ENCODE results near the gene DNM3. TPM values are rescaled to one million over a fixed set of nuclear protein-coding genes. Genes with fewer than 3 reads are reported as not detected.

The DNM3 gene
- total RNA-seq, 1 donor from 2014 or later = 2.1 TPM

DNA sequence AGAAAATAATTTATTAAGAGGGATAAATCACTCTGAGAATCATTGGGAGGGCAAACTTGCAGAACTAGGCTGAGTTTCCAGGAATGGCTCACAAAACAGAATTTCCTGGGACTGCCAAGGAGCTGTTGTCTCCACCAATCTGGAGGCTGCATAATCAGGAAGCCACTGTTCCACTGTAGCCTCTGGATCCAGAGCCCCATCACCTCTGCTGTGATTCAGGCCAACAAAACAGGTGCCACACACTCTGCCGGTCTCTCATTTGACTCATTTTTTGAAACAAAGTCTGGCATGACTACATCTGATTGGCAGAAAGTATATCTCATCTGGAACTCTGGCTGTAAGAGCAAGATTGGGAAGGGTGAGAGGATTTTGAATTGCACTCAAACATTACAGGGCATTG is 400.2 kb downstream of the DNM3 start:
- no peaks in the 10 kb centered on the region for H3K36me3 Mint-ChIP-seq
- no peak for DNase-seq (ENCODE audit: extremely low spot score, unreplicated experiment)
- H3K27ac Mint-ChIP-seq = no peak overlapping the region
- TF ChIP-seq, protein P1, sequence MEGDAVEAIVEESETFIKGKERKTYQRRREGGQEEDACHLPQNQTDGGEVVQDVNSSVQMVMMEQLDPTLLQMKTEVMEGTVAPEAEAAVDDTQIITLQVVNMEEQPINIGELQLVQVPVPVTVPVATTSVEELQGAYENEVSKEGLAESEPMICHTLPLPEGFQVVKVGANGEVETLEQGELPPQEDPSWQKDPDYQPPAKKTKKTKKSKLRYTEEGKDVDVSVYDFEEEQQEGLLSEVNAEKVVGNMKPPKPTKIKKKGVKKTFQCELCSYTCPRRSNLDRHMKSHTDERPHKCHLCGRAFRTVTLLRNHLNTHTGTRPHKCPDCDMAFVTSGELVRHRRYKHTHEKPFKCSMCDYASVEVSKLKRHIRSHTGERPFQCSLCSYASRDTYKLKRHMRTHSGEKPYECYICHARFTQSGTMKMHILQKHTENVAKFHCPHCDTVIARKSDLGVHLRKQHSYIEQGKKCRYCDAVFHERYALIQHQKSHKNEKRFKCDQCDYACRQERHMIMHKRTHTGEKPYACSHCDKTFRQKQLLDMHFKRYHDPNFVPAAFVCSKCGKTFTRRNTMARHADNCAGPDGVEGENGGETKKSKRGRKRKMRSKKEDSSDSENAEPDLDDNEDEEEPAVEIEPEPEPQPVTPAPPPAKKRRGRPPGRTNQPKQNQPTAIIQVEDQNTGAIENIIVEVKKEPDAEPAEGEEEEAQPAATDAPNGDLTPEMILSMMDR (conservative IDR thresholded peaks at IDR 0.05) = no peak
- no peaks in the 10 kb centered on the region for H3K27me3 Mint-ChIP-seq
- H3K9me3 Mint-ChIP-seq = peaks cover 4% of the 10 kb centered on the region
- H3K4me1 Mint-ChIP-seq (ENCODE audit: unreplicated experiment) = peaks cover 29% of the 10 kb centered on the region
- H3K4me3 Mint-ChIP-seq = no peak overlapping the region

DNA sequence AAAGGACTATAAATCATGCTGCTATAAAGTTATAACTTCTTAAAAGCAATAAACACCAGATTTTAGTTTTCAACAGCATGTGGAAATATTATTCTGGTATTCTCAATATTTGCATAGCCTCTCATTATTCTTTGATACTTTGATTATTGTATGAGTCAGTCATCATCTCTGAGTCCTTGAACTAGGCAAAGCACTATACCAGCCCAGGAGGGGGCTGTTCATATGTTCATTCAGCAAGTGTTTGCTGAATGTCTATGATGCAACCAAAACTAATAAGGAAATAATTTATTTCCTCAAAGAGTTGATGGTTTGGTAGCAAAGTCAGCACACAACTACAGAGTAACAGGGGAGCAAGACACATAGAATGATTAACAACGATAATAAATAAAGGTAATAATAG is 403.6 kb downstream of the DNM3 start:
- Mint-ChIP-seq H3K4me1 (ENCODE audit: unreplicated experiment) (peaks cover 6% of the 10 kb centered on the region), H3K27ac (no peak overlapping the region), H3K9me3 (peaks cover 10% of the 10 kb centered on the region), H3K4me3 (no peak overlapping the region), H3K27me3 (no peaks in the 10 kb centered on the region), H3K36me3 (no peaks in the 10 kb centered on the region)
- no peak for DNase-seq (ENCODE audit: extremely low spot score, unreplicated experiment)
- TF ChIP-seq, protein P1 (conservative IDR thresholded peaks at IDR 0.05) = no peak

DNA sequence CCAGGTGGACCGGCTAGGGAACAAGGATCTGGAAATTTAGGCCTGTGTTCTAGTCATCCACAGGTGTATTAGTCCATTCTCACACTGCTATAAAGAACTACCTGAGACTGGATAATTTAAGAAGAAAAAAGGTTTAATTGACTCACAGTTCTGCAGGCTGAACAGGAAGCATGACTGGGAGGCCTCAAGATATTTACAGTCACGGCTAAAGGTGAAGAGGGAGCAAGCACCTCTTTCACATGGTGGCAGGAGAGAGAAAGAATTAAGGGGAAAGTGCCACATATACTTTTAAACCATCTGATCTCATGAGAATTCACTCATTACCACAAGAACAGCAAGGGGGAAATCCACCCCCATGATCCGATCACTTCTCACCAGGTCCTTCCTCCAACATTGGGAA is 404.5 kb downstream of the DNM3 start:
- H3K36me3 Mint-ChIP-seq = no peaks in the 10 kb centered on the region

DNA sequence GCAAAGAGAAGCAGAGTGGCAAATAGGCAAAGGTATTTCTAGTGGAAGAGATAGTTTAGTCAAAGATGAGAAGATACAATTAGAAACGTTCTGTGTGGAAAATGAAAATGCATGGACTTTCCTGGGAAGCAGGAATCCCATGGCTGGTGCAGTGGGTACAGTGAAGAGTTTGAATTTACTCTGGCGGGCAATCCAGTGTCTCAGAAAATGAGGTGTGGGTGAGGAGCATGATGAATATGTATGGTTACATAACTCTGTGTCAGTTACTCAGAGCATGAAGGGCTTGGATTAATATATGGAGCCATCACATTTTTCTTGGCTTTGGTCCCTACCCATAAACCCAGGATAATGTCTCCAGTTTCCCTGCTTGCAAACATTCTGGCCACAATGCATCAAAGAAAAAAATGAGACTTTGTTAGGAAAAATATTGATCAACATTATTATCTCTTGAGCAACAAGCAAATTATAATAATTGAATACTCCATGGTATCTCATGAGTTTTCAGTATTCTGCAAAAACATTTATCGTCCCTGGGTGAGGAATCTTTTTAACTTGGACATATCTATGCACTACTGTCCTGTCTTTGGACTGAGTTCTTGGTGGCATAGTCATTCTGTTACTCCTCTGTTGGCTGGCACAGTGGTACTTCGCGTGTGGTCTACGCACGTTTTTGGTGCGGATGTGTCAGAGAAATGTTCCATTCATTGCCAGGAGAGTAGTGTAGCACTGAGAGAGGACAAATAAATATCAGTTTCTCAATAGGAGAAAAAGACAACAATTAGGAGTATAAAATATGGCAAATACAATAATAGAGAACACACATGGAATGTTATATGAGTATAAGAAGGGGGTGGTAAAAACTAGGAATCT is 405.5 kb downstream of the DNM3 start:
- H3K27me3 Mint-ChIP-seq = no peaks in the 10 kb centered on the region
- TF ChIP-seq, protein P1 (conservative IDR thresholded peaks at IDR 0.05) = no peak
- H3K27ac Mint-ChIP-seq = no peak overlapping the region
- no peaks in the 10 kb centered on the region for H3K36me3 Mint-ChIP-seq
- H3K9me3 Mint-ChIP-seq = peaks cover 15% of the 10 kb centered on the region
- no peak overlapping the region for H3K4me3 Mint-ChIP-seq
- no peak for DNase-seq (ENCODE audit: extremely low spot score, unreplicated experiment)
- H3K4me1 Mint-ChIP-seq (ENCODE audit: unreplicated experiment) = peaks cover 4% of the 10 kb centered on the region

More for the DNA sequence above, 404.5 kb downstream of the DNM3 start:
- Mint-ChIP-seq H3K27ac (no peak overlapping the region), H3K4me1 (ENCODE audit: unreplicated experiment) (peaks cover 4% of the 10 kb centered on the region), H3K4me3 (no peak overlapping the region), H3K9me3 (peaks cover 15% of the 10 kb centered on the region), H3K27me3 (no peaks in the 10 kb centered on the region)
- TF ChIP-seq, protein P1 (conservative IDR thresholded peaks at IDR 0.05) = no peak
- no peak for DNase-seq (ENCODE audit: extremely low spot score, unreplicated experiment)

DNA sequence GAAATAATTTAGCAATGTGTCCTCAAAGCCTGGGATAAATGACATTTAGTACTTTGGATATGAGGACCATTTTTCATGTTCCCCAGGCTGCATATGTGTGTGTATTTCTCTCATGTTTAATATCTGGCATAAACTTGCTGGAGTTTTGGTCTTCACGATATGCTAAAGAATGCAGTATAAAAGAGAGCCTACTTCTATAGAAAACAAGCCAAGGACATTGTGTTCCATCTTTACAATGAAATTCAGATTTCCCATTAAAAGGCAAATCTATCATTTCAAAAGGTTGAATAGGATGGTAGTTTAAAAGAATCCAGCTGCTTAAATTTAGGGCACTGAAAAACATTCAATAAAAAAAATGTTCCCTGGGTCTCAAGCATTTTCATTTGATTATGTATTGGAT is 410.2 kb downstream of the DNM3 start:
- Mint-ChIP-seq H3K4me3 (no peak overlapping the region), H3K9me3 (peaks cover 11% of the 10 kb centered on the region), H3K4me1 (ENCODE audit: unreplicated experiment) (peaks cover 4% of the 10 kb centered on the region), H3K36me3 (no peaks in the 10 kb centered on the region), H3K27ac (no peak overlapping the region), H3K27me3 (no peaks in the 10 kb centered on the region)
- no peak for DNase-seq (ENCODE audit: extremely low spot score, unreplicated experiment)
- TF ChIP-seq, protein P1 (conservative IDR thresholded peaks at IDR 0.05) = no peak
